Astrocyte of the hippocampus (primary cell): ENCODE data around the gene SERPINB12.

Experiments used
- DNase-seq: peaks from one replicate; pipeline ENCODE4 v3.0.0; 2011; ENCODE audit warnings: low read depth, low spot score

SERPINB12 gene

DNA sequence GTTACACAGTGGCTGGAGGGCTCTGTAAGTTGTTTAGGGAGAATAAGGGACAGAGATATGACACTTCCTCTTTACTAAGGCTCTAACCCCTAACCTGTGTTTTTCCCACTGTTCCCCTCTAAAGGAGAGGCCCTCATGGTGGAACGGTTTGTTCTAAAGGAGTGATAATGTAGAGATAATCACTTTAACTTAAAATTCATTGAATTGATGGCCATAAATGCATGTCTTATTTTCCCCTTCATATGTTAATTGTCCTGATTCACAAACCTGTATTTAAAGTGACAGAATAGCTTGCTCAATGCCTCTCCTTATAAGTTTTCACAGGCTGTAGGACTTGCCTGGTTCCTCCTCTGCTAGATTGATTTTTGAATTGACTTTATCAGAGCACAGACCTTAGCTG, at the start of gene SERPINB12:
Gene SERPINB12 (plus strand): TSS at position 301 of the 400 bp plus-strand sequence. CDS start 13,791 bp downstream, outside the sequence.
- DNase-seq, result no peak

DNA sequence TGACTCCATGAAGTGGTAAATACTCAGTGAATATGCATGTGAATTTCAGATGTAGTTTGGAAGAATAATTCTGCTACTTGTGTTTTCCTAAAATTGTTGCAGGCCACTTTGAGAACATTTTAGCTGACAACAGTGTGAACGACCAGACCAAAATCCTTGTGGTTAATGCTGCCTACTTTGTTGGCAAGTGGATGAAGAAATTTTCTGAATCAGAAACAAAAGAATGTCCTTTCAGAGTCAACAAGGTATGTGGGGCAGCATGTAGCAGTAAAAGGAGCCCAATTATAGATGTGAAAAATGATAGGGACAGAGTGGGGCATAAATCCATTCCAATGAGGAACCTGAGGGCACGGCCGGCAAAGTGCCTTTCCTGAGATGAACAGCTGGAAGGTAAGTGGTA, 49.3 kb upstream of the SERPINB12 start:
- no peak for DNase-seq

GRCh38 chr18:63495675-63496074, 46.5 kb upstream of the SERPINB12 start:
- no peak for DNase-seq

DNA sequence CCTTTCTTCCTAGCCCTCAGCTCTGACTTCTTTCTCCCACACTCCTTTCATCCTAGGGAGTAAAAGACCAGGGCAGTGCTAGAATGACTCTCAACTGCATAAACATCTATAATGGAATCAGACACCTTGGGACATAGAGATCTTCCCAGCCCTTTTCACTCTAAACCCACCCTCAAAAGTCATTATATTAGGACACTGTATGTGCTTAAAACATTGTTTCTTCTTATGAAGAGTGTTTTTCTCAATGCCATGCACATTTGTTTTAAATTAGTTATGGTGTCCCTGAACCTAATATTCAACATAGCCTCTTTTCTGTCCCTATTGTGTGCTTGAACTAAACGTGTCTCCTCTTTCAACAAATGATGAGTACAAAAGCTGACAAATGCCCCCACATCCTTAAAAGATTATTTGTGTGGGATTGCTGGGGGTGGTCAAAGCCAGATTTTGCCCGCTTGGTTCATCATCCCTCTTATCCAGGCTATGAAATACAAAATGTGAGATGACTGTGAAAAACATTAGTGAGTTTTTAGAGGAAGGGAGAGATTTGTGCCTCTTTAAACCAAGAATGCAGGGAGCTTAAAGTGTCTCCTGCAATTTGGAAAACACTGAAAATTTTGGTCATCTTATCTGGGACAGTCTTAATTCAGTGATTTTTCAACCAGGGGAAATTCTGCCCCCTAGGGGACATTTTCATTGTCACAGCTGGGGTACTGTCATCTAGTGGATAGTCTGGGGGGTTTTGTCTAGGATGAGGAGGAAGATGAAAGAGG, 36.4 kb upstream of the SERPINB12 start:
- peak; percentile 9 for DNase-seq

DNA sequence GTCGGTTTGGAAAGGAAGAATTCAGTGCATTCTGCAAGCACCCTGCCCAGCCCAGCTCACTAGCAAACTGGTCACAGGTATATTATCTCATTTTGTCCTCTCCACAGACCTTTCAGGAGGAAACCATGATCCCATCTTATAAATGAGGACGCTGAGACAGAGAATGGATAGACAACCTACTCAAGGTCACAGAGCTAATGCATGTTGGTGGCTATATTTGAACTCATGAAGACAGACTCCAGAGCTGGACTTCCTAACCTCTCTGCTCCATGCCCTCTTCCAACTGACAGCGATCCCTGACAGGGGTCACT, 35.9 kb upstream of the SERPINB12 start:
- DNase-seq, result no peak

- DNase-seq, result no peak
Observed at GRCh38 chr18:63508596-63508995, 33.6 kb upstream of the SERPINB12 start.

- peak; percentile 50 for DNase-seq
Observed at GRCh38 chr18:63511285-63511684, 30.9 kb upstream of the SERPINB12 start.

DNA sequence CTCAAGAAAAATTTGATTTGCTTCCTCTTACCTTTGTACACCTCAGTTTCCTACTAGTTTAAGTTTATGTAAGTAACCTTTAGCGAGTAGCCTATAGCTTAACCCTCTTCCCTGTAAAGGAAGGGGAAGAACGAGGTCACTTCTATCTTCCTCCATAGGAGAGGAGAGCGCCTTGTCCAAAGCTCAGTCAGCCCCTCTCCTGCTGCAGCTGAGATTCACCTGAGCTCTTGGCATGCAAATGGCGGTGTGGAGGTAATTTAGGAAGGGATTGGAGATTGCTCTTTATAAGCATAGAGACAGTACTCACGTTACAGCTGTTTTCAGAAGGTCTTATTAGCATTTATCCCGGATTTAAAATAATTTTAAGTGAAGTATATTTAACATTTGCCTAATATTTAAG, 27.8 kb upstream of the SERPINB12 start:
- DNase-seq, result no peak

GRCh38 chr18:63514888-63515678, 27.1 kb upstream of the SERPINB12 start:
- no peak for DNase-seq

DNA sequence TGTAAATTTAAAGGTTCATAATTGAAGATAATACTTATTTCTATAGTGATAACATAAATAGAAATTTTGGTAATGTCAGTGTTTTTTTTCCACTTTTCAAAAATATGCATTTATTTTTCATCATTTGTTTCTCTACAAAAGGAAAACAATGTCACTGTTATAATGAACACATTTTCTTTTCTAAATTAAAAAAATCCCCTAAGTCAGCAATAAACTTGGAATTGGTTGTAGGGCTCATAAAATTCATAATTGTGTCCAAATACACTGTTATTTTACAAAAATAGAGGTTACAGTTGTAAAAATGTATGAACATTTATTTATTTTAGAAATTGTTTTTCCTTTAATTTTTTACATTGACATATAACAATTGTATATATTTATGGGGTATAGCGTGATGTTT, 26.4 kb upstream of the SERPINB12 start:
- no peak for DNase-seq

- DNase-seq, result peak; percentile 84
Observed at GRCh38 chr18:63518178-63519012, 23.8 kb upstream of the SERPINB12 start.

DNA sequence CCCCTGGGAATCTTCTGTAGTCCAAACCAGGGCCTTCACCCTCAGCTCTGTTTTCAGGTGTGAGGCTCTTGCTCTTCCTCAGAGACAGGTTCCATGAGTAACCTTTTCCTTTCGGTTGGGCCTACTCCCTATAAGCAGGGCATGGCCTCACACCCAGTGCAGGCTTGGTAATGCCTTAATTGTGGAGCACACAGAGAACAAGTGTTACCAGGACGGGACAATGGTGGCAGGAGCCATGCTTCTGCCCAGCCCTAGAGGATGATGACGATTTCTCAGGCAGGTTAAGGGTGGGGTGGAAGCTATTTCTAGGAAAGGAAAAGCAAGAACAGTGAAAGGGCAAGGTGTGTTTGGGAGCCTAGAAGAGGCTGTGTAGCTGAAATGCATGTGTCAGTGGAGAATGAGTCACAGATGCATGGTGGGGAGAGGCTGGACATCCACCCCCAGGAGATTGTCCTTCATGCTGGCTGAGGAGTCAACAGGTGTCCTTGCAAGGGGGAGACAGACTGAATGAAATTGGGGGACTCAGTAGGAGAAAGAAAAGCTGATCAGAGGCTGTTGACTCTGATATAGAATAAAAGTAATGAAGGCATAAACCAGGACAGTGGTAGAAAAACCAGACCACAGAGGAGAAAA, 22.0 kb upstream of the SERPINB12 start:
- DNase-seq, result no peak

GRCh38 chr18:63523660-63524059, 18.5 kb upstream of the SERPINB12 start:
- DNase-seq, result no peak

DNA sequence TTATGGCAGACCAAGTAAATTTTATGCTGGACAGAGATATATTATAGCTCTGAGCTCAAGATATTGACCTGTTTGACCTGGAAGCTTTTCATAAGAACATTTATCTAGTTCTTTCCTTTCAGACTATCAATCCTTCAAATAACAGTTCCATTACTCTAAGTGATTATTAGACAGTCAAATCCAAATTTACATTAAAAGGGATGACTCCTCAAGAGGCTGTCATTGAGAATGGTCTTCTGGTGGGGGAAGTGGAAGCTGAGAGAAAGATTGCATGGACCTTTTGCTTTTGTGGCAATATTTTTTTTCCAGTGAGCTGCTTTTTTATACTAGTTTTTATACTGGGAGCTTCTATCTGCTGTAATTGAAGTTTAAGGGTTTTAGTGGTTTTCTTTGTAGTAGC, 14.9 kb upstream of the SERPINB12 start:
- no peak for DNase-seq

DNA sequence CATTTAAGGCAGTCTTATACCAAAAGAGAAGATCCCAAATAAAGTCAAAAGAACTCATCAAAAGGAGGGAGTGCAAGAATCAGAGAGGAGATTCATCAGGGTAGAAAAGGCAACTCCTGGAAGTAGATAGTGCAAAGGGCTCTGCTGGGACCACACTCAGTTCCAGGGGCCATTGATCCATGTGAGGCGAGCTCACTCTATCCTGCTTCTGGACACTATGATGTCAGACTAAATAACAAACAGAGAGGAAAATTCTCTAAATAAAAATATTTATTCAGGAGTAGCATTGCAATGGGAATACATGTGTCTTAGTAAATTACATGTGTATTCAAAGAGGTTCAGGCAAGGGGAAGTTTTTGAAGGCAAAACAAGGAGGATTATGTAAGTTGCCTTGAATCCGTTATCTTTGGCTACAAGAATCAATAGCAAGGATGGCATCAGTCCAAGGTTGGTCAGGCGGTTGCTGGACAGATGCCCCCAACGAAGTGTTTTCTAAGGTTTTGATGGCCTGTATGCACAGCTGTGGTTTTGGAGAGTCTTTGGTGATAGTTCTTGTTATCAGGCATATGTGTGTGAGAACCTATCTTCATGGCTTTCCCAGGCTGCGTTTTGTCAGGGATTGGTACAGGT, 13.2 kb upstream of the SERPINB12 start:
- DNase-seq, result no peak

DNA sequence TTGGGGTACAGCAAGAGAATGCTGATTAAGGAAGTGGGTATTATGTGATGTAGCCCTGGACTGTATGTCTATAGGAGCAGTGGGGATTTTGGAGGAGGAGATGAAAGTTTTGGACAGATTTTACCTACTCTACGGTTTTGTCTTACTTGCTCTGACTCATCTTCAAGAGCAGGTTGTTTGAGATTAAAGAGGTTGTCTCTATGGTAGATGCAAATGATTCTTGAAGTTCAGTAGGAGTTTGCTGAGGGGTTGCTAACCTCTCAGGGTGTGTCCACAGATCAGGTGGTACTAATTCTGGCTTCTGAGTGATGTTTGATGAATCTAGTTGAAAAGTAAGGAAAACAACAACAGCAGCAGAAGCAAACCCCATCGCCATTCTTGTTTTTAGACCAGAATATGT, 9.7 kb upstream of the SERPINB12 start:
- no peak for DNase-seq

GRCh38 chr18:63534615-63535014, 7.6 kb upstream of the SERPINB12 start:
- DNase-seq, result no peak

GRCh38 chr18:63539904-63540510, 2.2 kb upstream of the SERPINB12 start:
- DNase-seq, result peak; percentile 60

DNA sequence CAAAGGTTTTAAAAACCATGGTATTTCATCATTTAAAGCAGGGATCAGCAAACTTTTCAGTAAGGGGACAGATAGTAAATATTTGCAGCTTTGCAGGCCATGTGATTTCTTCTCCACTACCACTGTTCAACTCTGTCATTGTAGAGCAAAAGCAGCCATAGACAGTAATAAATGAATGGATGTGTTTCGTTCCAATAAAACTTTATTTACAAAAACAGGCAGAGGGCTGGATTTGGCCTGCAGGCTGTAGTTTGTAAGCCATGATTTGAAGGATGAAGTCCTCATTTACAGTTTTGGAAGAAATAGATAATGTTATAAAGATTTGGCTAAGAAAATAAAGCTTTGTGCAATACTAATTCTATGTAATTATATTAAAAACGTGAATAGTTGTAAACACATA, 1.8 kb downstream of the SERPINB12 start:
- DNase-seq, result no peak

GRCh38 chr18:63545000-63545399, 2.8 kb downstream of the SERPINB12 start:
- DNase-seq, result no peak

DNA sequence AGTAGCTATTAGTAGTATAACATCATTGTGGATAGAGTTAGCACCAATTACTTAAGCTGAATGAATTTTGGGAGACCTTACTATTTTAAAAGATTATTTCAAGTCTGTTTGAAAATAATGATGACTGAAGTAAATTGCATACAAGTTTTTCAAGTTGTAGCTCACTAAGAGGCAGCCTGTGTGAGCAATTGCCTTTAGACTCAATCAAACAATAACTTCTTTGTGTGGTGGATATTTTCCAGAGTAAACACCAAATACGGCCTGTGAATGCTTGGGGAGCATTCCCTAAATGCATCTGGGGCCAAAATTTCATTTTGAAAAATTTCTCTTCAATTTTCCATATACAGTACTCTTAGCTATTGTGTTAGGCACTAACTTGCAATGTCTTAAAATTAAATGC, 7.9 kb downstream of the SERPINB12 start:
- no peak for DNase-seq
